Stimulated activated CD4-positive, alpha-beta T cell treated with anti-CD3 and anti-CD28 coated beads, TNF-alpha, amount 100 ng/mL, for 4 hours (primary cell): ENCODE results near the gene CCDC178.
"Not testable (repeated sequence)": the region's sequence is repeated elsewhere in the genome, so short reads cannot be mapped to it uniquely, and the experiment has no call there.

Experiments used
- DNase-seq, 3 experiments: peaks; one replicate each; pipeline ENCODE4 v3.0.0-alpha.2; 2020; ENCODE audit warnings: low read depth in 3 of 3

CCDC178 gene

GRCh38 chr18:33440060-33441043, at the start of gene CCDC178:
Gene CCDC178 (minus strand): TSS chr18:33440721. CDS start chr18:33412088, 28,633 bp downstream.
- DNase-seq: no peak

- no peak for DNase-seq
These were observed 43.4 kb upstream of the CCDC178 start for GRCh38 chr18:33483908-33484307.

- DNase-seq: no peak
These were observed 32.0 kb upstream of the CCDC178 start for GRCh38 chr18:33472509-33472908.

- DNase-seq: no peak
These were observed 29.7 kb upstream of the CCDC178 start for GRCh38 chr18:33470216-33470615.

GRCh38 chr18:33469699-33470098, 29.2 kb upstream of the CCDC178 start:
- DNase-seq: no peak

- no peak for DNase-seq
These were observed 27.0 kb upstream of the CCDC178 start for GRCh38 chr18:33467531-33467930.

- no peak for DNase-seq
These were observed 26.3 kb upstream of the CCDC178 start for GRCh38 chr18:33466822-33467221.

- no peak for DNase-seq
These were observed 20.2 kb upstream of the CCDC178 start for GRCh38 chr18:33460681-33461080.

- DNase-seq: no peak
These were observed 19.1 kb upstream of the CCDC178 start for GRCh38 chr18:33459612-33460011.

GRCh38 chr18:33446604-33447003, 6.1 kb upstream of the CCDC178 start:
- DNase-seq: no peak

- DNase-seq: no peak
These were observed 4.2 kb upstream of the CCDC178 start for GRCh38 chr18:33444709-33445108.

GRCh38 chr18:33432857-33433256, 7.7 kb downstream of the CCDC178 start:
- no peak for DNase-seq

GRCh38 chr18:33427549-33427948, 13.0 kb downstream of the CCDC178 start:
- no peak for DNase-seq

GRCh38 chr18:33424266-33424946, 16.1 kb downstream of the CCDC178 start:
- no peak for DNase-seq

GRCh38 chr18:33421225-33421624, 19.3 kb downstream of the CCDC178 start:
- no peak for DNase-seq

GRCh38 chr18:33404244-33404873, 36.2 kb downstream of the CCDC178 start:
- DNase-seq: no peak

- not testable (repeated sequence) for DNase-seq
These were observed 41.6 kb downstream of the CCDC178 start for GRCh38 chr18:33398939-33399338.

- DNase-seq: no peak
These were observed 64.7 kb downstream of the CCDC178 start for GRCh38 chr18:33375829-33376228.

- DNase-seq: no peak
These were observed 68.1 kb downstream of the CCDC178 start for GRCh38 chr18:33372442-33372841.

- DNase-seq: no peak
These were observed 70.6 kb downstream of the CCDC178 start for GRCh38 chr18:33369711-33370449.

- no peak for DNase-seq
These were observed 83.8 kb downstream of the CCDC178 start for GRCh38 chr18:33356735-33357134.

- DNase-seq: no peak
These were observed 84.8 kb downstream of the CCDC178 start for GRCh38 chr18:33355756-33356155.
